ENCODE data around the gene ETV6.

ETV6 gene

GRCh38 chr12:11812241-11812585, 162.7 kb downstream of the ETV6 start:
- FAIRE-seq, result no peak

GRCh38 chr12:11812586-11813437, 163.3 kb downstream of the ETV6 start:
- FAIRE-seq, result no peak

- no peak for FAIRE-seq
Measured at GRCh38 chr12:11813438-11813813, 164.0 kb downstream of the ETV6 start.

GRCh38 chr12:11814374-11814773, 164.9 kb downstream of the ETV6 start:
- no peak for FAIRE-seq

- FAIRE-seq, result no peak
Measured at GRCh38 chr12:11815397-11815796, 165.9 kb downstream of the ETV6 start.

- FAIRE-seq, result no peak
Measured at GRCh38 chr12:11819643-11820042, 170.2 kb downstream of the ETV6 start.

GRCh38 chr12:11820476-11820875, 171.0 kb downstream of the ETV6 start:
- FAIRE-seq, result no peak

- no peak for FAIRE-seq
Measured at GRCh38 chr12:11821386-11822080, 172.1 kb downstream of the ETV6 start.

- peak; percentile 73 for FAIRE-seq
Measured at GRCh38 chr12:11822081-11822834, 172.8 kb downstream of the ETV6 start.

GRCh38 chr12:11823043-11823442, 173.6 kb downstream of the ETV6 start:
- no peak for FAIRE-seq

- no peak for FAIRE-seq
Measured at GRCh38 chr12:11823593-11823992, 174.1 kb downstream of the ETV6 start.

GRCh38 chr12:11824069-11824468, 174.6 kb downstream of the ETV6 start:
- no peak for FAIRE-seq

GRCh38 chr12:11824736-11825135, 175.3 kb downstream of the ETV6 start:
- no peak for FAIRE-seq

GRCh38 chr12:11825278-11825677, 175.8 kb downstream of the ETV6 start:
- FAIRE-seq, result no peak

GRCh38 chr12:11826574-11826973, 177.1 kb downstream of the ETV6 start:
- no peak for FAIRE-seq

- peak; percentile 30 for FAIRE-seq
Measured at GRCh38 chr12:11827091-11828061, 177.9 kb downstream of the ETV6 start.

GRCh38 chr12:11829764-11830194, 180.3 kb downstream of the ETV6 start:
- FAIRE-seq, result no peak

- no peak for FAIRE-seq
Measured at GRCh38 chr12:11830307-11830801, 180.9 kb downstream of the ETV6 start.

GRCh38 chr12:11832093-11832492, 182.6 kb downstream of the ETV6 start:
- FAIRE-seq, result no peak

- no peak for FAIRE-seq
Measured at GRCh38 chr12:11833174-11833895, 183.9 kb downstream of the ETV6 start.

- no peak for FAIRE-seq
Measured at GRCh38 chr12:11834104-11834812, 184.8 kb downstream of the ETV6 start.
